A204.1 (cell line): ENCODE data around the gene DTX1.
"Not testable (repeated sequence)": the region's sequence is repeated elsewhere in the genome, so short reads cannot be mapped to it uniquely, and the experiment has no call there.

ENCODE experiments used
- FAIRE-seq: peaks from 2 replicates; lab custom pipeline; 2012; peaks lifted over from hg19 to GRCh38; lab: Jason Lieb, UNC

Gene DTX1

GRCh38 chr12:113137861-113138783, 81.6 kb downstream of the DTX1 start:
- FAIRE-seq, result no peak

GRCh38 chr12:113138826-113139225, 82.3 kb downstream of the DTX1 start:
- FAIRE-seq, result no peak

GRCh38 chr12:113140706-113141105, 84.2 kb downstream of the DTX1 start:
- no peak for FAIRE-seq

GRCh38 chr12:113141716-113142115, 85.2 kb downstream of the DTX1 start:
- FAIRE-seq, result not testable (repeated sequence)

GRCh38 chr12:113142173-113142885, 85.8 kb downstream of the DTX1 start:
- no peak for FAIRE-seq

- FAIRE-seq, result no peak
These were observed 86.4 kb downstream of the DTX1 start for GRCh38 chr12:113142886-113143332.

GRCh38 chr12:113143959-113144358, 87.4 kb downstream of the DTX1 start:
- no peak for FAIRE-seq

- no peak for FAIRE-seq
These were observed 88.3 kb downstream of the DTX1 start for GRCh38 chr12:113144806-113145205.

- FAIRE-seq, result no peak
These were observed 89.4 kb downstream of the DTX1 start for GRCh38 chr12:113145720-113146551.

GRCh38 chr12:113146999-113147398, 90.5 kb downstream of the DTX1 start:
- FAIRE-seq, result no peak
